Choroid plexus epithelial cell (primary cell): ENCODE measurements around the gene CHMP6.
"Not testable (repeated sequence)": the region's sequence is repeated elsewhere in the genome, so short reads cannot be mapped to it uniquely, and the experiment has no call there.

ENCODE experiments used
- DNase-seq: peaks from one replicate; pipeline ENCODE4 v3.0.0-alpha.2; 2010; ENCODE audit warnings: low read depth
- H3K4me3 ChIP-seq: 2 replicates; pipeline ENCODE4 v1.5.1; 2011; ENCODE audit warnings: low read depth, mild to moderate bottlenecking, control low read depth, low read length, moderate library complexity
- TF ChIP-seq, protein P1 (sequence below): conservative IDR thresholded peaks from 2 replicates; pipeline ENCODE4 v1.5.1; 2011; ENCODE audit warnings: low read depth, mild to moderate bottlenecking, control low read depth, inconsistent platforms, low read length, moderate library complexity

The CHMP6 gene

DNA sequence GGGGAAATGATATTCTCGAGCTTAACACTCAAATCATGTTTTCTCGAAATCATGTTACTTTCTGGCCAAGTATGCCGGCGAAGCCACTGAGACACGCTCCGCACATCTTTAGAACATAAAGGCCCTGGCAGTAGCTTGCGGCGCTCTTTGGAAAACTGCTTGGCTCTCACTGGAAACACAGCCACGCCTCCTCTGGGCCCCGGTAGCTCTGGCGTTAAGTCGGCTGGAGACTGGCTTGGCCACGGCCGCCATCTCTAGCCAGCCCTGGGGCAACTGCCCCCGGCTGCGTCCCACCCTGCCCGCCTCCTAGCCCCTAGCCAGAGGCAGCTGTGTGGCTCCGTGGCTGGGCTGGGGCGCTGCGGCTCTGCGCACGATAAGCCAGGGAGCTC lies 34.1 kb downstream of the CHMP6 start:
- H3K4me3 ChIP-seq = no peak overlapping the region
- DNase-seq = no peak
- TF ChIP-seq, protein P1, sequence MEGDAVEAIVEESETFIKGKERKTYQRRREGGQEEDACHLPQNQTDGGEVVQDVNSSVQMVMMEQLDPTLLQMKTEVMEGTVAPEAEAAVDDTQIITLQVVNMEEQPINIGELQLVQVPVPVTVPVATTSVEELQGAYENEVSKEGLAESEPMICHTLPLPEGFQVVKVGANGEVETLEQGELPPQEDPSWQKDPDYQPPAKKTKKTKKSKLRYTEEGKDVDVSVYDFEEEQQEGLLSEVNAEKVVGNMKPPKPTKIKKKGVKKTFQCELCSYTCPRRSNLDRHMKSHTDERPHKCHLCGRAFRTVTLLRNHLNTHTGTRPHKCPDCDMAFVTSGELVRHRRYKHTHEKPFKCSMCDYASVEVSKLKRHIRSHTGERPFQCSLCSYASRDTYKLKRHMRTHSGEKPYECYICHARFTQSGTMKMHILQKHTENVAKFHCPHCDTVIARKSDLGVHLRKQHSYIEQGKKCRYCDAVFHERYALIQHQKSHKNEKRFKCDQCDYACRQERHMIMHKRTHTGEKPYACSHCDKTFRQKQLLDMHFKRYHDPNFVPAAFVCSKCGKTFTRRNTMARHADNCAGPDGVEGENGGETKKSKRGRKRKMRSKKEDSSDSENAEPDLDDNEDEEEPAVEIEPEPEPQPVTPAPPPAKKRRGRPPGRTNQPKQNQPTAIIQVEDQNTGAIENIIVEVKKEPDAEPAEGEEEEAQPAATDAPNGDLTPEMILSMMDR = no peak

DNA sequence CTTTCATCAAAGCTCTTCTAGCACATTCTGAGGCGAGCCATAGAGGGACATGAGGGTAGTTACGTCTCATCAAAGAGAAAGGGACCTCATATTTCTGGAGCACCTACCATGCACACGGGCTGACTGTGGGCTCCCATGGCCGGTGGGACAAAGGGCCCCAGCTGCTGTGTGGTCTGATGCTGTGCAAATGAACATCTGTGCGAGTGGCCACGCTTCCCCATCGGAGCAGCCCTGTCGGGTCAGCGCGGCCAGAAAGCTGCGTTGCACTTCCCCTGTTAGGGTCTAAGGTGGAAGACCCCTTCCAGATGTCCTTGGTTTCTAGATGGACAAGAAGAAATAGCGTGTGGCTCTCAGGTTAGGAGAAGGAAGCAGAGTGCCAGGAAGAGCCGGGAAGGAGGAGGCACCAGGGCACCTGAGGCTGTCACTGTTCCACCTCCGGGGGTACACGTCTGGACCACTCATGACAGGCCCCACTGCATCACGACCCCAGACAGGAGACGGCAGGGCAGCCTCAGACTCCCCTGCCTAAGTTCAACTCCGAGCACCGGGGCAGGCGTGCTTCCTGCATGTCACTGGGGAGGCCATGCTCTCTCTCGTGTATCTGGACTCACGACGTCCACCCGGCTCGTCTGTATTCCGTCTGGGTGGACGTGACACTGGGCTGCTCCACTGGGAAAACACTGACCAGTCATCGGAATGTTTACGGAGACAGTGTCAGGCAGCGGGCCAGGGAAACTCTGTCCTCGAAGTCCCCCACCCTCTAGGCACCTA lies 34.8 kb downstream of the CHMP6 start:
- DNase-seq = no peak
- TF ChIP-seq, protein P1 = no peak
- H3K4me3 ChIP-seq = no peak overlapping the region

DNA sequence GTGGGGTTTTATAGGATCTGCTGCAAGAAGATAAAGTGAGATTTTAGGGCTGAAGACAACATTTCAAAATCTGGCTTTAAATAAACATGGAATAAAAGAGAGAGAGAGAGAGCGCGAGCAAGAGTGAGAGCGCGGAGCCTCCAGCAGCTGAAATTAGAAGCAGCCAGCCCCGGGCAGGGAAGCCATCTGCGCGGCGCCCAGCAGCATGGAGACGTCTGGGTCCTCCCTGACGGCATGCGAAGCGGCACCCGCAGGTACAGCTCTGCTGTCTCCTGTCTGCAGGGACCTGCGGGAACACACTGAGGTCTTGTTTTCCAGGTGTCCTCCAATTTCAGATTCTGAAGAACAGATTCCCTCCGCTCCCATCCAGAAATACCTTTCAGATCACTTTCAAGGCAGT lies 35.4 kb downstream of the CHMP6 start:
- TF ChIP-seq, protein P1 = no peak
- DNase-seq = no peak
- no peak overlapping the region for H3K4me3 ChIP-seq

DNA sequence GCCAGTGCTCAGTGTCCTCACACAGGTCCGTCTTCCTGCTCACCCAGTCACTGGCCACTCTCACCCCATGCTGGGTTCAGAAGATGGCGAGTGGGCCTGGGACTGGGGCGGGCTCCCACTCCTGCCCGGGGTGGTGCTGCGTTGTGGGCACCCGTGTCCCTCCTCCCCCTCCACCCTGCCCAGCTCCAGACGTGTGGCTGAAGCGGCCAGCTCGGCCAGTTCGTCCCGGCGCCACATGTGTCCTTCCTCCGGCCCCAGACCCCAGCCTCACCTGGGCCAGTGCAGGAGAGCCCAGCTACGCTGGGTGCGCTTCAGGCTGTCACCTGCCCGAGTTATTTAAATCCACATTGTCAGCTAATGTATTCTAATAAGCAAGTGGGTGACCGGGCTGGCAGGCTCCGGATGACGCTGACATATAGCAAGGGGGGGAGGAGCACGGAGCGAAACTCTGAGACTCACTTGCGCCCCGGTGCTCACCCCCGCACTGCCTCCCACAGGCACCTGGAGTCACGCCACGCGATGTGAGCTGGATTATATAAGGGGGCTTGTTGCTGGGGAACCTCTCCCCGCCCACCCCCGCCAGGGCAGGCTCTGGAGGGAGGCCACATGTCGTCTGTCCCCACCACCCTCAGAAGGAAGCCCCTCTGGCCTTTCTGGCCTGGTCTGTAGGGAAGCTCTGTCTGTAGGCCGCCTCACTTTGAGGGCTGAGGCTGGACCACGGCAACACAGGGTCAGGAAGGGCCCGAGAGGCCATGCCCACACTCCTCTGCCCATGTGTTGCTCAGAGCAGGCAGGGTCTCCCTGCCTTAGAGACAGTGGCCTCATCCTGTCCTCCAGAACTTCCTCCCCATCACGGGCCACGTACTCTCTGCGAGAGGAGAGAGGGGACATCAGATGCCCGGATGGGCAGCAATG lies 36.2 kb downstream of the CHMP6 start:
- DNase-seq = no peak
- H3K4me3 ChIP-seq = no peak overlapping the region
- TF ChIP-seq, protein P1 = no peak

DNA sequence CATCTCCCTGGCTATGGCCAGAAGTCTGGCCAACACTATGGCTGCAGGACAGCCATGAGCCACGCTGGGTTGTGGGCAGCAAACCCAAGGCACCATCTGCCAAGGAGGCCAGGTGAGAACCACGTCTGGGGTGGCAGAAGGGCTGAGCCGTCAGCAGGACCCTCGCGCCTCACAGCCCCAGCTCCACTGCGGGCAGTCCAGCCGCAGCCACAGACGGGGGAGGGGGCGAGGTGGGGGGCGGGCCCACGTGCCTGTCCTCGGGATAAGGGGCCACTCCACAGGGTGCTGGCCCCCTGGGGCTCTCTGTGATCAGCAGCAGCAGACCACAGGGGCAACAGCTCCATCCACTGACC lies 36.8 kb downstream of the CHMP6 start:
- TF ChIP-seq, protein P1 = no peak
- DNase-seq = no peak
- no peak overlapping the region for H3K4me3 ChIP-seq

DNA sequence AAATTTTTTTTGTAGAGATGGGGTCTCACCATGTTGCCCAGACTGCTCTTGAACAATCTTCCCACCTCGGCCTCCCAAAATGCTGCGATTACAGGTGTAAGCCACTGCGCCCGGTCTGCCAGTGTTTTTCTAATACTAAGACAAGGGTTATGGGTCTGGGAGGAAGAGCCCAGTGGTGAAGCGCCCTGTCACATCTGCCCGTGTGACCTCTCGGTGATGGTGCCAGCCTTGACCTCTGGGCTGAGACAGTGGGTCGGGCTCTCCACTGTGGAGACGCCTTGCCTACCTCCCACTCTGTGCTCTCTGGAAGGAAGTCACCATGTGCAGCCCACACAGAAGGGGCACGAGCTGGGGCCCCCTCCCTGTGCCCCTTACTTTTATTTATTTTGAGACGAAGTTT lies 38.2 kb downstream of the CHMP6 start:
- TF ChIP-seq, protein P1 = no peak
- no peak for DNase-seq
- no peak overlapping the region for H3K4me3 ChIP-seq

DNA sequence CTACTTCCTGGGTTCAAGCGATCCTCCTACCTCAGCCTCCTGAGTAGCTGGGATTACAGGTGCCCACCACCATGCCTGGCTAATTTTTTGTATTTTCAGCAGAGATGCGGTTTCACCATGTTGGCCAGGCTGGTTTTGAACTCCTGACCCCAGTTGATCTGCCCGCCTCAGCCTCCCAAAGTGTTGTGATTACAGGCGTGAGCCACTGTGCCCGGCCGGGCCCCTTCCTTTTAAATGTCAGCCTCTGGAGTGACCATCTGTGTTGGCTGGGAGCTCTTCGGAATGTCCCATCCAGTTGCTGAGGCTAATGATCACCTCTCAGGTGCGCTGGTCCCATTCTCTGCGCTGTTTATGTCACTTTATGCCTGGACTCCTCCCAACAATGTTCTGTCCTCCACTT lies 38.7 kb downstream of the CHMP6 start:
- DNase-seq, H3K4me3 ChIP-seq: not testable (repeated sequence)
